PC-9 (cell line): ENCODE data around the gene IL11RA.

Experiments used
- CTCF ChIP-seq: fragments of 200-600 bp; sonication (generic); conservative IDR thresholded peaks from 2 replicates; pipeline ENCODE4 v1.6.1; 2017; ENCODE audit warnings: mixed run types, antibody characterized with exemption, mild to moderate bottlenecking, moderate library complexity
- EZH2 ChIP-seq: fragments of 200-600 bp; sonication (generic); IDR thresholded peaks from 2 replicates; pipeline ENCODE4 v1.8.0; 2017; ENCODE audit warnings: antibody characterized with exemption, low read depth

GRCh38 chr9:34606190-34606589, 45.8 kb upstream of the IL11RA start:
- TF ChIP-seq EZH2 = no peak
- no peak for TF ChIP-seq CTCF
